K562 (cell line): ENCODE measurements around the gene GPR15. TPM values are rescaled to one million over a fixed set of nuclear protein-coding genes. Genes with fewer than 3 reads are reported as not detected.

ENCODE experiments used
- CHCHD3 ChIP-seq: fragments of 250-450 bp; sonication (Bioruptor Pico); IDR thresholded peaks from 2 replicates; pipeline ENCODE4 v2.1.2; 2022; ENCODE audit warnings: mild to moderate bottlenecking
- CREBBP ChIP-seq: IDR thresholded peaks from one replicate; pipeline ENCODE4 v1.6.1; 2012; ENCODE audit warnings: low read depth, mild to moderate bottlenecking, control low read depth, inconsistent platforms, low read length
- MIER1 ChIP-seq: fragments of 450-650 bp; IDR thresholded peaks from 2 replicates; pipeline ENCODE4 v1.6.1; 2016; ENCODE audit warnings: antibody characterized with exemption, mild to moderate bottlenecking, low read depth
- MTF1 ChIP-seq: fragments of 250-450 bp; sonication (Bioruptor Pico); IDR thresholded peaks from 2 replicates; pipeline ENCODE4 v1.9.0; 2021; ENCODE audit warnings: moderate library complexity, mild to moderate bottlenecking, inconsistent platforms, borderline replicate concordance
- NELFE ChIP-seq: IDR thresholded peaks from 2 replicates; pipeline ENCODE4 v1.6.1; 2011; ENCODE audit warnings: mild to moderate bottlenecking; ENCODE audit not compliant: insufficient read depth, insufficient read length
- POLR3A ChIP-seq: IDR thresholded peaks from 2 replicates; pipeline ENCODE4 v1.6.1; 2011; ENCODE audit warnings: borderline replicate concordance, mild to moderate bottlenecking, moderate library complexity; ENCODE audit not compliant: insufficient read length, insufficient read depth; ENCODE audit errors: extremely low read depth
- RNF2 ChIP-seq: sonication (generic); IDR thresholded peaks from 2 replicates; pipeline ENCODE4 v1.6.1; 2016
- ZBED1 ChIP-seq: IDR thresholded peaks from 2 replicates; pipeline ENCODE4 v1.6.1; 2014
- ZNF282 ChIP-seq: sonication (generic); formaldehyde crosslinking; IDR thresholded peaks from 2 replicates; pipeline ENCODE4 v1.8.1; 2023; ENCODE audit warnings: missing genetic modification reagents
- ZNF3 ChIP-seq: fragments of 250-450 bp; sonication (Bioruptor Pico); IDR thresholded peaks from 2 replicates; pipeline ENCODE4 v1.5.0; 2021; ENCODE audit warnings: mild to moderate bottlenecking, moderate library complexity
- ZNF780A ChIP-seq: fragments of 250-450 bp; sonication (Bioruptor Pico); IDR thresholded peaks from 2 replicates; pipeline ENCODE4 v1.5.0; 2021; ENCODE audit warnings: mild to moderate bottlenecking
- ZSCAN32 ChIP-seq: fragments of 450-650 bp; formaldehyde crosslinking; IDR thresholded peaks from 2 replicates; pipeline ENCODE4 v1.4.0; 2020; ENCODE audit warnings: mild to moderate bottlenecking, moderate library complexity
- polyA plus RNA-seq, 8 experiments: library from polyadenylated mRNA; depleted of rRNA in 4 of 8; stranded (reverse) in 5 of 8; unstranded in 3 of 8; fragments of >200 nt; fragmentation: Nextera tagmentation in 2 of 8; fragmentation: Illumina TruSeq in 1 of 8; extraction: Ambion mirVana in 2 of 8; extraction: Trizol in 1 of 8; gene quantifications; 2 replicates each; pipeline versions ENCODE4 v1.2.1 to v1.2.3, GENCODE V29; 2011 to 2014; ENCODE audit warnings: inconsistent platforms in 1 of 8, missing spikeins in 1 of 8
- total RNA-seq, 7 experiments: library from RNA; depleted of rRNA in 6 of 7; stranded (reverse); fragments of >200 nt in 6 of 7; fragmentation: Illumina TruSeq in 2 of 7; extraction: Trizol in 2 of 7; gene quantifications; 2 replicates each; pipeline versions ENCODE4 v1.2.1 to v1.2.3, GENCODE V29; 2011 to 2021; ENCODE audit warnings: low replicate concordance in 1 of 7
- TF ChIP-seq, protein P1 (sequence below): fragments of 250-450 bp; sonication (Bioruptor Pico); IDR thresholded peaks from 2 replicates; pipeline ENCODE4 v1.8.0; 2022; ENCODE audit warnings: inconsistent platforms, mild to moderate bottlenecking, moderate library complexity, borderline replicate concordance
- TF ChIP-seq, protein P2 (sequence below): IDR thresholded peaks from 2 replicates; pipeline ENCODE4 v1.6.1; 2012; ENCODE audit warnings: low read depth, low read length, improper control_type of control experiment, borderline replicate concordance
- TF ChIP-seq, protein P3 (sequence below): fragments of 450-650 bp; formaldehyde crosslinking; IDR thresholded peaks from 2 replicates; pipeline ENCODE4 v1.4.0; 2022; ENCODE audit warnings: missing genetic modification characterization
- TF ChIP-seq, protein P4 (sequence below): fragments of 250-450 bp; sonication (Bioruptor Pico); IDR thresholded peaks from 2 replicates; pipeline ENCODE4 v1.8.0; 2022; ENCODE audit warnings: inconsistent platforms
- TF ChIP-seq, protein P5 (sequence below): sonication (generic); formaldehyde crosslinking; IDR thresholded peaks from 2 replicates; pipeline ENCODE4 v1.8.1; 2023; ENCODE audit warnings: missing genetic modification reagents, mild to moderate bottlenecking, borderline replicate concordance

Gene GPR15
- total and polyA plus RNA-seq, 9 of the 15 experiments (the other 6 are each of a cell fraction or from before 2014, with no cell fraction given): 0.13 TPM; not detected in 8

DNA sequence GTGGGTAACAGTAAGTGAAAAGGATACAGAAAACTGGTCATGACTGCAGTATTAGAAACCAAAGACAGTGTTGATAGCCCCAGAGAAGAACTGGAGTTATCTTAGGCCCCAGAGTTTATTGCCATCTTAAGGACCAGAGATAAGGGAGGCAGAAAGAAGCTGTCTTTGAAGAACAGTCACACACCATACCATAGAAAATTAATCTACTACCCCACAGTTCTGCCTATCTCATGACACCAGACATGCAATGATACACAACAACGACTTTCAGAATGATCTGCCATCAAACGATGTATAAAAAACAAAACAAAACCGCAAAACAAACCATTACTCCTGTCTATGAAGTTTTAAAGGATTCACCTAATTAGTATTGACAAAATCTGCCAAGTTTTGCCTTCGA lies 52.0 kb downstream of the GPR15 start (continued):
- TF ChIP-seq ZNF3 (CRISPR knock-in tag) (no peak), CREBBP (no peak), ZSCAN32 (CRISPR knock-in tag) (no peak), MIER1 (no peak), POLR3A (no peak), MTF1 (no peak), ZBED1 (peak; percentile 77; the same call in 1 of the 2 replicates), RNF2 (peak; percentile 72; the same call in 1 of the 2 replicates), CHCHD3 (CRISPR knock-in tag) (no peak), ZNF780A (no peak), ZNF282 (CRISPR knock-in tag) (no peak), NELFE (no peak)
- TF ChIP-seq, protein P1, sequence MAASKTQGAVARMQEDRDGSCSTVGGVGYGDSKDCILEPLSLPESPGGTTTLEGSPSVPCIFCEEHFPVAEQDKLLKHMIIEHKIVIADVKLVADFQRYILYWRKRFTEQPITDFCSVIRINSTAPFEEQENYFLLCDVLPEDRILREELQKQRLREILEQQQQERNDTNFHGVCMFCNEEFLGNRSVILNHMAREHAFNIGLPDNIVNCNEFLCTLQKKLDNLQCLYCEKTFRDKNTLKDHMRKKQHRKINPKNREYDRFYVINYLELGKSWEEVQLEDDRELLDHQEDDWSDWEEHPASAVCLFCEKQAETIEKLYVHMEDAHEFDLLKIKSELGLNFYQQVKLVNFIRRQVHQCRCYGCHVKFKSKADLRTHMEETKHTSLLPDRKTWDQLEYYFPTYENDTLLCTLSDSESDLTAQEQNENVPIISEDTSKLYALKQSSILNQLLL: no peak
- TF ChIP-seq, protein P2, sequence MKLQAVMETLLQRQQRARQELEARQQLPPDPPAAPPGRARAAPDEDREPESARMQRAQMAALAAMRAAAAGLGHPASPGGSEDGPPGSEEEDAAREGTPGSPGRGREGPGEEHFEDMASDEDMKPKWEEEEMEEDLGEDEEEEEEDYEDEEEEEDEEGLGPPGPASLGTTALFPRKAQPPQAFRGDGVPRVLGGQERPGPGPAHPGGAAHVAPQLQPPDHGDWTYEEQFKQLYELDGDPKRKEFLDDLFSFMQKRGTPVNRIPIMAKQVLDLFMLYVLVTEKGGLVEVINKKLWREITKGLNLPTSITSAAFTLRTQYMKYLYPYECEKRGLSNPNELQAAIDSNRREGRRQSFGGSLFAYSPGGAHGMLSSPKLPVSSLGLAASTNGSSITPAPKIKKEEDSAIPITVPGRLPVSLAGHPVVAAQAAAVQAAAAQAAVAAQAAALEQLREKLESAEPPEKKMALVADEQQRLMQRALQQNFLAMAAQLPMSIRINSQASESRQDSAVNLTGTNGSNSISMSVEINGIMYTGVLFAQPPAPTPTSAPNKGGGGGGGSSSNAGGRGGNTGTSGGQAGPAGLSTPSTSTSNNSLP: peak; percentile 77; the same call in 1 of the 2 replicates
- TF ChIP-seq, protein P3, sequence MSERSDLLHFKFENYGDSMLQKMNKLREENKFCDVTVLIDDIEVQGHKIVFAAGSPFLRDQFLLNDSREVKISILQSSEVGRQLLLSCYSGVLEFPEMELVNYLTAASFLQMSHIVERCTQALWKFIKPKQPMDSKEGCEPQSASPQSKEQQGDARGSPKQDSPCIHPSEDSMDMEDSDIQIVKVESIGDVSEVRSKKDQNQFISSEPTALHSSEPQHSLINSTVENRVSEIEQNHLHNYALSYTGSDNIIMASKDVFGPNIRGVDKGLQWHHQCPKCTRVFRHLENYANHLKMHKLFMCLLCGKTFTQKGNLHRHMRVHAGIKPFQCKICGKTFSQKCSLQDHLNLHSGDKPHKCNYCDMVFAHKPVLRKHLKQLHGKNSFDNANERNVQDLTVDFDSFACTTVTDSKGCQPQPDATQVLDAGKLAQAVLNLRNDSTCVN (CRISPR knock-in tag): no peak
- TF ChIP-seq, protein P4, sequence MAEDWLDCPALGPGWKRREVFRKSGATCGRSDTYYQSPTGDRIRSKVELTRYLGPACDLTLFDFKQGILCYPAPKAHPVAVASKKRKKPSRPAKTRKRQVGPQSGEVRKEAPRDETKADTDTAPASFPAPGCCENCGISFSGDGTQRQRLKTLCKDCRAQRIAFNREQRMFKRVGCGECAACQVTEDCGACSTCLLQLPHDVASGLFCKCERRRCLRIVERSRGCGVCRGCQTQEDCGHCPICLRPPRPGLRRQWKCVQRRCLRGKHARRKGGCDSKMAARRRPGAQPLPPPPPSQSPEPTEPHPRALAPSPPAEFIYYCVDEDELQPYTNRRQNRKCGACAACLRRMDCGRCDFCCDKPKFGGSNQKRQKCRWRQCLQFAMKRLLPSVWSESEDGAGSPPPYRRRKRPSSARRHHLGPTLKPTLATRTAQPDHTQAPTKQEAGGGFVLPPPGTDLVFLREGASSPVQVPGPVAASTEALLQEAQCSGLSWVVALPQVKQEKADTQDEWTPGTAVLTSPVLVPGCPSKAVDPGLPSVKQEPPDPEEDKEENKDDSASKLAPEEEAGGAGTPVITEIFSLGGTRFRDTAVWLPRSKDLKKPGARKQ: no peak
- TF ChIP-seq, protein P5, sequence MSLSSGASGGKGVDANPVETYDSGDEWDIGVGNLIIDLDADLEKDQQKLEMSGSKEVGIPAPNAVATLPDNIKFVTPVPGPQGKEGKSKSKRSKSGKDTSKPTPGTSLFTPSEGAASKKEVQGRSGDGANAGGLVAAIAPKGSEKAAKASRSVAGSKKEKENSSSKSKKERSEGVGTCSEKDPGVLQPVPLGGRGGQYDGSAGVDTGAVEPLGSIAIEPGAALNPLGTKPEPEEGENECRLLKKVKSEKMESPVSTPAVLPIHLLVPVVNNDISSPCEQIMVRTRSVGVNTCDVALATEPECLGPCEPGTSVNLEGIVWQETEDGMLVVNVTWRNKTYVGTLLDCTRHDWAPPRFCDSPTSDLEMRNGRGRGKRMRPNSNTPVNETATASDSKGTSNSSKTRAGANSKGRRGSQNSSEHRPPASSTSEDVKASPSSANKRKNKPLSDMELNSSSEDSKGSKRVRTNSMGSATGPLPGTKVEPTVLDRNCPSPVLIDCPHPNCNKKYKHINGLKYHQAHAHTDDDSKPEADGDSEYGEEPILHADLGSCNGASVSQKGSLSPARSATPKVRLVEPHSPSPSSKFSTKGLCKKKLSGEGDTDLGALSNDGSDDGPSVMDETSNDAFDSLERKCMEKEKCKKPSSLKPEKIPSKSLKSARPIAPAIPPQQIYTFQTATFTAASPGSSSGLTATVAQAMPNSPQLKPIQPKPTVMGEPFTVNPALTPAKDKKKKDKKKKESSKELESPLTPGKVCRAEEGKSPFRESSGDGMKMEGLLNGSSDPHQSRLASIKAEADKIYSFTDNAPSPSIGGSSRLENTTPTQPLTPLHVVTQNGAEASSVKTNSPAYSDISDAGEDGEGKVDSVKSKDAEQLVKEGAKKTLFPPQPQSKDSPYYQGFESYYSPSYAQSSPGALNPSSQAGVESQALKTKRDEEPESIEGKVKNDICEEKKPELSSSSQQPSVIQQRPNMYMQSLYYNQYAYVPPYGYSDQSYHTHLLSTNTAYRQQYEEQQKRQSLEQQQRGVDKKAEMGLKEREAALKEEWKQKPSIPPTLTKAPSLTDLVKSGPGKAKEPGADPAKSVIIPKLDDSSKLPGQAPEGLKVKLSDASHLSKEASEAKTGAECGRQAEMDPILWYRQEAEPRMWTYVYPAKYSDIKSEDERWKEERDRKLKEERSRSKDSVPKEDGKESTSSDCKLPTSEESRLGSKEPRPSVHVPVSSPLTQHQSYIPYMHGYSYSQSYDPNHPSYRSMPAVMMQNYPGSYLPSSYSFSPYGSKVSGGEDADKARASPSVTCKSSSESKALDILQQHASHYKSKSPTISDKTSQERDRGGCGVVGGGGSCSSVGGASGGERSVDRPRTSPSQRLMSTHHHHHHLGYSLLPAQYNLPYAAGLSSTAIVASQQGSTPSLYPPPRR (CRISPR knock-in tag): no peak
